ENCODE results near the gene KCNJ11.

The KCNJ11 gene

DNA sequence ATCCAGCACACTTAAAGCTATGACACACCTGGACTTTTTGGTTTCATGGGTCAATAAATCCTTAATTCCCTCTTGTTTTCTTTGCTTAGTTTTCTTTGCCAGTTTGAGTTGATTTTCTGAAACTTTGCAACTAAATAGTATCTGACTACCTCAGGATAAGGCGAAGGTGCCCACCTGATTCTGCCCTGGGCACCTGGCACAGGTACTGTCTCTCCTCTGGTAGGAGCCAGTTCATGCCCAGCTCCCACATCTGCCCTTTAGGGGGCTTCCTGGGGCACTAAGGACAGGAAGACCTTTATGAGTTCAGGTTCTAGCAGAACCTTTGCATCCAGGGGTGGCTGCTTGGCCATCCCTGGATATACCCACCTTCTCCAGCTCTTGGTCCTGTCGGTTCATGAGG, 19.6 kb upstream of the KCNJ11 start:
- no peak for DNase-seq (ENCODE audit: low read depth)

DNA sequence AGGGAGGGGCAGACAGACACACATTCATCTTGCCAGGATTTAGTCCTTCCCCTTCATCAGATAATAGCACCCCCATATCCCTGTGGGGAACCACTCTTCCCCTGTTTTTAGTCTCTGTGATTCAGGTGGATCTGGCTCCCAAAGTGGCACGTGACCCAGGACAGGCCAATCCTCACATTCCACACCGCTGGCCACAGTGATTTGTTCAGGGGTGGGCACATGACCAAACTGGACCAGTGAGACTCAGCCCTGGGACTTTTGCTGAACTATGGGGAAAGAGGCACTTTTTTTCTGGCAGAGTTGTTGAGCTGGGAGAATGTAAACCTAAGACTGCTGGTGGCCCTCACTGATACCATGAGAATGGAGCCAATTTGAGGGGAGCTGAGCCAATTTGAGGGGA, 19.1 kb upstream of the KCNJ11 start:
- no peak for DNase-seq (ENCODE audit: low read depth)

DNA sequence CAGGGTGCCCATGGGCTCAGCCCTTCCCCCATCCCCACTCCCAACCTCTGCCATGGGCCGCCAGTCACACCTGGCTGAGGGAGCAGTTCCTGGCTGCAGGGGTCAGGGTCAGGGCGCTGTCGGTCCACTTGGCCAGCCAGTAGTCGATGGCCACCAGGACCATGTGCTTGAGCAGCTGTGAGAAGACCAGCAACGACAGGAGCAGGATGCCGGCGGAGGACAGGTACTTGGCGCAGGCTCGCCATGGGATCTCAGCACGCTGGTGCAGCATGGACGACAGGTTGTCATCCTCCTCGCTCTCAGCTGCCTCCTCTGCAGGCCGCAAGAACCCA, 18.3 kb upstream of the KCNJ11 start:
- no peak for DNase-seq (ENCODE audit: low read depth)

DNA sequence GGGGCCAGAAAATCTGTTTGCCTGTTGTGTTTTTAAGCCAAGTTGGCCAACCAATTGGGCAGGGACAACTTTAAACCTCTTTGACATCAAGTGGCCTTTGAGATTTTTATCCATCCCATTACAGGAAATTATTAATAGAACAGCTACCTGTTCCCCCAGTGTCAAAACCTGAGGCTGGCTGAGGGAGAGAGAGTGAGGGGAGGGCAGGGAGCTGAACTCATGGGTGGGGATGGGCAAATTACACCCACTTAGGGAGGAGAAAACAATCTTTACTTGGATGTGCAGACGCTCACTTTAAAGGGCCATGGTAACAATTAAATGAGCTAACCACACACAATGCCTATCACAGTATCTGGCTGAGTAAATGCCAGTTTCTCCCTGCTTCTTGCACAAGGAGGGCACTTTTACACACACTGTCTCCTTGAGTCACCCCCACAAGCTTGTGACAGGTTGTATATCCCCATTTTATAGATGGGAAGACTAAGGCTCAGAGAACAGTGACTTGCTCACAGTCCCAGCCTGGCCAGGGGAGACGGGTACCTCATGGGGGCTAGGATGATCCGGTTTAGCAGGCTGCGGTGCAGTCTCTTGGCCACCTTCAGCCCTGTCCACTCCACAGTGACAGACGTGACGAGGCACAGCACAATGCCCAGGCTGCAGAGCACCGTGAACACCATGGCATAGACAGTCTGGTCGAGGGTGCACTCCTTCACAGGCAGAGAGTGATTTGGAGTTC, 17.8 kb upstream of the KCNJ11 start:
- DNase-seq (ENCODE audit: low read depth), result no peak

DNA sequence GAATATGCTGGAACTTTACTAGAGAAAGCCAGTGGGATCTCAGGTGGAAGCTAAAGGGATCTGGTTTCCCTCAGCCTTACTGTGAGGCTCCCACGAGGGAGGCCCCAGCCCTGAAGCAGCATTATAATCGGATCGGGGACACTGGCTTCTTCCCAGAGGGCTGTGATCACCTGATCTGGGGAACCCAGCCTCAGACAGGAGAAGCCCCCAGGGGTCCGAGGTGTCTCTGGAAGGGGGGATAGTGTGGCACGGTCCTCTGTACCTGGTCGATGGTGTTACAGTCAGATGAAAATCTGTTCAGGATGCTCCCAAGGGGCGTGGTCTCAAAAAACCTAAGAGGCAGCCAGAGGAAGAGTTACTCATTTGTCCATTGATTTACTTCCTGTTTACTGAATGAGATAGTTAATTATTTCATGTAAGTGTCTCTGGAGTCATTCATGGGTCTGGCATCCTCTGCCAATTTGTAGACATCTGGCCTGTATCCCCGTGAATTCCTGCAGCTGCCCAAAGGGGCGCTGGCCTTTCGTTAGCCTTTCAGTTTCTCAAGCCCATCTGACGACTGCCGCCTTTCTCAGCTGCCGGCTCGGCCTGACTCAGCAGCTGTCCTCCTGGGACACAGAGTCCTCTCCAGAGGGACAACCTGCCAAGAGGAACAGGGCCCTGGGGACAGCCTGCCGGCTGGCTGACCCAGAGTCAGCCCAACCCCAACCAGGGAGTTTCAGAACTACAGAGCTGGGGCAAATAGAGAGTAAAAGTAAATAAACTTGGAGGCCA, 17.0 kb upstream of the KCNJ11 start:
- DNase-seq (ENCODE audit: low read depth), result no peak

DNA sequence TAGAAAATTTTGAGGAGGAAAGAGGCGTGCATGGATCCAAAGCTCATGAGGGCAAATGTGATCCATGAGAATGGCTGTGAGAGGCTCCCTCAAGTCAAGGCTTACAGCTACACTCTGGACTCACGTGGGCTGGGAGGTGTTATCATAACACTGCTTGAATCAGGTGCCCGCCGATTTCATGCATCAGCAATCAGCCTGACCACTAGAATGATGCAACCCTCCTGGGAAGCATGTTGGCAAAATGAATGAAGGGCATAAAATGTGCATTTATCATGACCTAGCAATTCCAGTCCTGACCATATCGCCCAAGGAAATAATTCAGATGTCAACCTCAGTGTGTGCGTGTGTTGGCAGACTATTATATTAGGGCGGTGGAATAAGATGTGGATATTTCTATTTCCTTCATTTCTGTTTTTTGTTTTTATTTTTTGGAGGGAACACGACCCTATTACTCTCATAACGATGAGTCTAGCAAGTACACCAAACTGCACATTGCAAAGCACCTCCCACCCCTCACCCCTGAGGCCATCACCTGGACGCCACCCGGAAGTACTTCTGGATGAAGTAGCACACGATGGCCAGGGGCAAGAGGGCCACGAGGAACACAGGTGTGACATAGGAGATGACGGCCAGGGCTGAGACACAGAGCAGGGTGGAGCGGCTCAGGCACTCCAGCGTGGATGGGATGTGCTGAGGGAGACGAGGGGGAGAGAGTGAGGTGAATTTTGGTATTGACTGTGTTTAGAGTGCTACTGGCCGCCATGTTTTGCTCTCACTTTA, 15.7 kb upstream of the KCNJ11 start:
- no peak for DNase-seq (ENCODE audit: low read depth)

DNA sequence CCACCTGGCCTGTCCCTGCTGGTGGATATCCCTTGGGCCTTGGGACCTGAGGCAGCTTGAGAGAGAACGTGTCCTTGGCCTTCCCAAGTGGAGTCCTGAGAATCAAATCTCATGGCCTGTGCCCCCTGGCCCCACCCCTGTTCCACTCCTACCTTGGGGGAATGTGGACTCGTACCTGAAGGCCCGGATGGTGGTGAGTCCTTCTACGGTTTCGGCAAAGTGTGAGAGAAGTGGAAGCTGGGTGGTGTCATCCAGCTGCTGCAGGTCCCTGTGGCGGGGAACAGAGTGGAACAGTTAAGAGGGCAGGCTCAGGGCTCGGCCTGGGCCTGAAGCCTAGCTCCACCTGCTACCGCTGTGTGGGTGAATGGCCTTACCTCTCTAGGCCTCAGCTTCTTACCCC, 14.0 kb upstream of the KCNJ11 start:
- DNase-seq (ENCODE audit: low read depth), result no peak

DNA sequence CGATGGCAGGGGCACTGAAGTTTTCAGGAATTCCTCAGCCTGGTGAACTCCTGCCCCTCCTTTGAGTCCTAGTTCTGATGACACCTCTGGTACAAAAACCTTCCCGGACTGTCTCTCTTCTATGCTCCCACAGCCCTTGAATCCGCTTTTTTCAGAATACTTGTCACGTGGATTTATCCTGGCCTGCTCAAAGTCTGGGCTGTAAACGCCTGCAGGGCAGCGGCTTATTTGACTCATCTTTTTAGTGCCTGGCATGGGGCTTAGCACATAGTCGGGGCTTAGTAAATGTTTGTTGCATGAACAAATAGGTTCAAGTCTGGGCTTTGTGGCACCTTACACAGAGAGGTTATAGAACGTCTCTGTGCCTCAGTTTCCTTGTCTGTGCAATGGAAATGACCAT, 13.4 kb upstream of the KCNJ11 start:
- DNase-seq (ENCODE audit: low read depth), result no peak

DNA sequence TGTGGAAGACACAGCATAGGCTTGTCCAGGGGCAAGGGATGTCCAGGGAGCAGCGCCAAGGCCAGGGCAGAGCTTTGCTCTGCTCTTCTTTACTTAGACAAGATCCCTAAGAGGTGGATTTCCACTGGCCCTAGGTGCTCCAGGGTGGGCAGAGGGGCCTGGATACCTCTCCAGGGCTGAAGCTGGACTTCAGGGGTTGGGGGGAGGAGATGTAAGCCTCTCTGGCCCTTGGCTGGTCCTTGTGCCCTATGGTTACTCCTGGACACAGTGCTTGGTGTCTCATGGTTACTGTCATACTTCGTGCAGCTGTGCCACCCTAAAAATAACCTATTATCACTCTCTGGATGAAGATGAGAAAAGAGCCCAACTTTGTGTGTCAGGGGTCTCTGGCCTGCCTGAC, 12.9 kb upstream of the KCNJ11 start:
- no peak for DNase-seq (ENCODE audit: low read depth)

DNA sequence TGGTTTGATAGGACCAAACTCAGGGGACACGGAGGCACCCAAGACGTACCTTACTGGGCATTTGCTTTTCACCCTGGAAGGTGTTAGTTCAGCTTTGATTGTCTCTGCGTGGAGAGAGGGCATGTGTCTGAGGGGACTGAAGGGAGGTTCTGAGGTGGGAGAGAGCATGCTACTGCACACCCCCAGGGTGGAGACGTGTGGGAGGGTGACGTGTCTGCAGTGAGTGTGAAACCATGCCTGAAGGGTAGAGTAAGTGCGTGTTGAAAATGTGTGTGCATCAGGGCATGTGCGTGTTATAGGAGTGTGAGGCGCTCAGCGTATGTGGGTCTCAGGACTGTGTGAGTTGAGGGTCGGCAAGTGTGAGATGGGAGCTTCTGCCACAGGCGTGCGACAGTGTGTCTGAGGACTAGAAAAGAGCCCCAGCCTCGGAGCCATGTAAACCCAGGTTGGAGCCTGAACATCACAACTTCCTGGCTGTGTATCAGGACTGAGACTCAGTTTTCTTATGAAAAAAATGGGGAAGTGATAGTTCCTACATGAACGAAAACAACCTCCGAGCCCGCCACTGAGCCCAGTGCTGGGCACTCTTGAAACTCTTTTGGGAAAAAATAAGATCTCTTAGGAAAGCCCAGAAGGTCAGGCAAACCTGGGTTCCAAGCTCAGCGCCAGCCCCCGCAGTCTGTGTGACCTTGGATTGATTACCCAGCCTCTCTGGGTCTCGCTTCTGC, 11.8 kb upstream of the KCNJ11 start:
- no peak for DNase-seq (ENCODE audit: low read depth)

DNA sequence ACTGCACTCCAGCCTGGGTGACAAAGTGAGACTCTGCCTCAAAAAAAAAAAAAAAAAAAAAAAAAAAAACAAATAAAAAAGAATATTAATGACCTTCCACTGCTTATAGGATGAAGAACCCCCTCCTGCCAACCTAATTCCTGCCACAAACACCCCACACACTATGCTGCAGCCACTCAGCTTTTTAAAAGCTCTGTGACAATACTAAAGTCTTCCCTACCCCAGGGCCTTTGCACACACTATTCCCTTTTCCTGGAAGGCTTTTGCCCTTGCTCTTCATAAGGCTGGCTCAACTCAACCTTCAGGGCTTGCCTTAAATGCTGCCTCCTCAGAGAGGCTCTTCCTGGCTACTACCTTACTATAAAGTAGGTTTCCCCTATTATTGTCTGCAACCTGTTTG, 10.8 kb upstream of the KCNJ11 start:
- DNase-seq (ENCODE audit: low read depth), result no peak

DNA sequence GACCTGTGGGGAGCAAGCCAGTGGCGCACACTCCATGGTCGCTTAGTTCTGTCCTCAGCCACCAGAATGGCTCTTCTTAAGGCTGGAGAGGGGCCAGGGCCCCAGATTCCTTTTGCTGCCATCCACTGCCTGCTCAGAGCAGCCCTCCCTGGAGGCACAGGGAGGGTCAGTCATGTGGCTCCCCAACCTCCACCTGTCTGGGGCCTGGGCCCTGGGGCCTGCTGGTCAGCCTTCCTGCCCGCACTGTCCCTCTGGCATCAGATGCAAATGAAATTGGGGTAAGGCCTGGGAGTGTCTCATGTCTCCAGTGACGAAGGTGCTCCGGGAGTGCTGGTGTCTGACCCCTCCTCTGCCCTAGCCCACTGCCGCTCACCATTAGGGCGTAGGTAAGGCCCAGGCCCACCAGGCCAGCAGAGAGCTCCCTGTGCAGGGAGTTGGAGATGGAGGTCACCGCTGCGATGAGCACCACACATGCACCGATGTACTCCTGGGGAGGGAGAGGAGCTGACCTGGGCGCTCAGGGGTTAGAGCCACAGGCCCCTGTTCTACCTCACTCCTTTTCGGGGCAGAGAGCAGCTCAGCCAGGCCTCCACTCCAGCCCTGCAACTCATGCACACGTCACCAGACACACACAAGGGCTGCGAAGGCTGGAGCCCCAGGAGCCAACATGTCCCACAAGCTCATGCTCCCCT, 9.0 kb upstream of the KCNJ11 start:
- DNase-seq (ENCODE audit: low read depth), result no peak

DNA sequence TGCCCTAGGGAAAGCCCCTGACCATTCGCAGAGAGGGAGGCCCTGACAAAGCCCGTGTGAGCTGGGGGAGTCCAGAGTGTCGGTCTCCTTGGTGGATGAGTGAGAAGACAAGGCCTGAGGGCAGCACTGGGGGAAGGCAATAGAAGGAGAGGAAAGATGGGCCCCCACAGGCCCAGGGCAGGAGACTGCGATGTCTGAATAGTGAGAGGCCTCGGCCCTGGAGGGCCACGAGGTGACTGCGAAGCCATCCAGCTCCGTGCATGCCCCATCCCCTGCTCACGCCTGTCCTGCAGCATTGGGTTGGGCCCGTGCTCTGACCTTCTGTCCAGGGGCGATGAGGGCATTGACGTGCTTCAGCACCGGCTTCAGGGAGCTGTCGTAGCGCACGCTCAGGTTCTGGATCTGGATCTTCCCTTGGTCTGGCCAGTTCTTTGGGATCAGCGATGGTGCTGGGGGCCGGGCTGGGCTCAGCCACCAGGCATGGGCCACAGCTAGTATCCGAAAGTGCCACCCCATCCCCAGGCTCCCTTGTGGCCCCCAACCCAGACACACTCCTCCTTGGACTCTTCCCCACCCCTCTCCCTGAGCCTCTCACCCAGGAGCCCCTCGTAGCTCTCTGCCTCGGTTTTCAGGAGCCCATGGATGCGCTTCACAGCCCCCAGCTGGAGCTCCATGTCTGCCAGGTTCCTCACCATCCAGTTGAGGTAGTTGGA, 8.3 kb upstream of the KCNJ11 start:
- no peak for DNase-seq (ENCODE audit: low read depth)

DNA sequence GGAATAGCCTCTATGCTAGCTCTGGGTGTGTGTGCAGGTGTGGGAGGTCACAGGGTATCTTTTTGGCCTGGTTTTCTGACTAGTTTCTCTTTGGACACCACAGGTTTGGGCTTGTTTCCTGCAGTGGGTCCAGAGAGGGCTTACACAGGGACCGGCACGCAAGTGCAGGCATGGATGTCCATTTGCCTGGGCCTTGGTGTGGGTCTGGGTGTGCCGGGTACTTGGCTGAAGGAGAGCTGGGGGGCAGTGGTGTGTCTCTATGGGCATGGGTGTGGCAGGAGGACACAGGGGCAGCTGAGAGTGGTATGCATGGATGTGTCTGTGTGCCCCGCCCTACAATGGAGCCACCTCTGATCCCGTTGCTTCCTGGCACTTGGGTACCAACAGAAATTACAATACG, 7.5 kb upstream of the KCNJ11 start:
- DNase-seq (ENCODE audit: low read depth), result no peak

DNA sequence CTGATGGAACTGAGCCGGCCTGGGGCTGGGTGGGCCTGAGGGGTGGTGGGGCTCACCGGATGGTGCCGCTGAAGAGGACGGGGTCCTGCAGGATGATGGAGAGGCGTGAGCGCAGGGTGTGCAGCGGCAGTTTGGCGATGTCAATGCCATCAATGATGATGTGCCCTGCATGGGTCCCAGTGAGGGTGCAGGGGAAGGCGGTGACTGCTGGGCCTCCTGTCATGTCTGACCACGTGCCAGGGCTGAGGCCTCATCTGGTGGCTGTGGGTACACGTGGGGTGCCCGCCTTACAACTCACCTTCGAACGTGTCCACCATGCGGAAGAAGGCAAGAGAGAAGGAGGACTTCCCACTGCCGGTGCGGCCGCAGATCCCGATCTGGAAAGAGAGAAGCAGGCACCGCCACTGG, 7.1 kb upstream of the KCNJ11 start:
- DNase-seq (ENCODE audit: low read depth), result no peak

DNA sequence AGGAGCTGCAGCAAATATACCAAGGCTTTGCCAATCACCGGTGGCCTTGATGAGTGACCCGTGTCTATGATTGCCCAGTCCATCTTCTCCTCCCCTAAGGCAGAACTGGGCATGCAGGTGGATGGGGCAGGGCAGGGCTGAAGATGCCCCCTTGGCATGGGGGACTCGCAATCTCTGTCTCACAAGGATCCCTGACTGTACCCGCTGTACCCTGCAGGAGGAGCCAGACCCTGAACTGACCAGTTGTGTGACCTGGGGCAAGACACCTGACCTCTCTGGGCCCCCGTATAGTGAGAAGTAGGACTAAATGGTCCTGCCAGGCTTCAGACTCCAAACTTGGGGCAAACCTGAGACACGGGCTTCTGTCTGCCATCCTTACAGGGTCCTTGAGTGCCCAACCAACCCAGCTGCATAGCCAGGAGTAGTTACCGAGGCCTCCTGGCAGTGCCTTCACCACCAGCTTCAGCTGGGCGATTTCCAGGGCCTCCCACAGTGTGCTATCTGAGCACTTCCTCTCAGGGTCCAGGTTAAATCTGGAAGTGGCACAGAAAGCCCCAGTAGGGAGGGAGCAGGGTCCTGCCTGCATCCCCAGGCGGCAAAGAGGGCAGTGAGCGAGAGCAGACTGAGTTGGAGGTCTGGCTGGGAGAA, 6.4 kb upstream of the KCNJ11 start:
- DNase-seq (ENCODE audit: low read depth), result no peak

DNA sequence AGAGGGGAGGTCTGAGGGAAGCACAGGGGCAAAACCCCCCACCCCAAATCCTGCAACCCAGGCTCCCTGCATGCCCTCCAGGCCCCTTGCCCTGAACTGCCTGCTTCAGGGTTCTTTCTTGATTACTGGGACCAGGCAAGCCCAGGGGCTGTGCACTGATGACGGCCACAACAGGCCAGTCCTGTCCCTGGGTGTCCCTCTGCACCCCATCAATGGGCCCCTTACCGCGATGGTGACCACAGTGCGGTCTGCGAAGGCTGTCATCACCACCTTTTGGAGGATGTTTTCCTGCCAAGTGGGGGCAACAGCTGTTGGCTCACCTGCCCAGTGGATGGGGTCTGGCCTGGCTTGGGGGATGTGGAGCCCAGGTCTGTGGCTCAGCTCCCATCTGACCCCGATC, 5.0 kb upstream of the KCNJ11 start:
- DNase-seq (ENCODE audit: low read depth), result no peak

DNA sequence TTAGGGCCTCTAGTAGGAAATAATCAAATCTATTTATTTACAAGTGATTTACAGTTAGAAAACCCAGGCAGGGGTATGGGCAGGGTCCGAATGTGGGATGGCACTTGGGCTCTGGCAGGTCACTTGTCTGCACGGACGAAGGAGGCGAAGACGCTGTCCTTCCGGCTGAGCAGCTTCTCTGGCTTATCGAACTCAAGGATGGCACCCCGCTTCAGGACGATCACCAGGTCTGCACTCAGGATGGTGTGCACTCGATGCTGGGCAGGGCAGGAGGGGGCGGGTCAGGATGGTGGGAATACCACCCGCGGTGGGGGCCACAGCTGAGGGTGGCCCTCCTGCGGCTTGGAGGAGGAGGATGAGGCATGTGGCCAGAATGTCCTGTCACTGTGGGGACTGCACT, 4.4 kb upstream of the KCNJ11 start:
- DNase-seq (ENCODE audit: low read depth), result no peak

DNA sequence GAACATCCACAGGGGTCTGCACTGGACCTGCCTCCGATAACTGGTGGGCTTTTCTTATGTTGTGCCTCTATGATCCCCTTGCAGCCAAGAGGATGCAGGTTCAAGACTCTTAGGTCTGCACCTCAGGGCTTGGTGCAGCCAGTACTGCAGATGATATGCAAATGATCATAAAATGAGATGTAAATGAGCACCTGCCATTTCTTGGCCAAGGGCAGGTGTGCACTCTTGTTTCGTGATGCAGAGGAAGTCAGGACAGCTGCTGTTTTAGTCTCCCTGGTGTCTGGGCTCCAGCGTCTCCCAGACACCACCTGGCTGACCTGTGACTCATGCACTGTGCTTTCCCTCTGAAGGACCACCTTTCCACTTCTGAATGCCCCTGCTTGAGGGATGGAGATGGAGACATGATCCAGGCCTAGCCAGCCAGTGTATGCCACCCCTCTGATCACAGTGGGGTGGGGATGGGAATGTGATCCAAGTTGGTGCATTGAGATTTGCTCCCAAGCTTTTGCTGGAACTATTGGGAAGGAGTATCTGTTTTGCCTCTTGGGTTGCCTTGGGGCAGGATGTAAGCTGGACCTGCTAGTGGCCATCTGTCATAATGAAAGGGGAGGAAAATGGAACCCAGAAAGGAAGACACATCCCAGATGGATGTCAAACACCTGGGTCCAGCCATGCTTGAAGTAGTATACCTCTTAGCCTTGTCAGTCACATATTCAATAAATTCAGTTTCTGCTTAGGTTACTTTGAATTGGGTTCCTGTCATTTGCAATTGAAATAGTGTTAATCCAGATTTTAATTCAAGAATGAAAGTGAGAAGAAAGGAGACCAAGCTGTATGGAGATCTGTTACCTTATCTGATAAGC, 3.3 kb upstream of the KCNJ11 start:
- no peak for DNase-seq (ENCODE audit: low read depth)
